Measurements from ENCODE around the gene PPP1R36.
"Not testable (repeated sequence)": the region's sequence is repeated elsewhere in the genome, so short reads cannot be mapped to it uniquely, and the experiment has no call there.

The PPP1R36 gene

GRCh38 chr14:64522591-64523355 lies 27.0 kb upstream of the PPP1R36 start:
- no peak for DNase-seq

- no peak for DNase-seq
Measured at GRCh38 chr14:64525354-64525753, 24.4 kb upstream of the PPP1R36 start.

- DNase-seq = no peak
Measured at GRCh38 chr14:64531567-64531966, 18.2 kb upstream of the PPP1R36 start.

- no peak for DNase-seq
Measured at GRCh38 chr14:64536488-64537245, 13.1 kb upstream of the PPP1R36 start.

- peak; percentile 97 to 98 for DNase-seq
Measured at GRCh38 chr14:64540208-64541202, 9.3 kb upstream of the PPP1R36 start, which contains the start of gene HSPA2. Gene HSPA2 (plus strand): TSS chr14:64540741. CDS start chr14:64540850, 109 bp downstream.

GRCh38 chr14:64541261-64541971 lies 8.3 kb upstream of the PPP1R36 start:
- DNase-seq = peak; percentile 28 to 37

- peak; percentile 30 to 31 for DNase-seq
Measured at GRCh38 chr14:64541972-64542835, 7.6 kb upstream of the PPP1R36 start.

- no peak for DNase-seq
Measured at GRCh38 chr14:64542836-64543201, 6.9 kb upstream of the PPP1R36 start.

GRCh38 chr14:64544607-64545312 lies 5.0 kb upstream of the PPP1R36 start:
- DNase-seq = no peak

- DNase-seq = no peak
Measured at GRCh38 chr14:64549016-64549415, 745 bp upstream of the PPP1R36 start.

GRCh38 chr14:64550621-64551333 lies 1.0 kb downstream of the PPP1R36 start:
- no peak for DNase-seq

GRCh38 chr14:64554556-64554955 lies 4.8 kb downstream of the PPP1R36 start:
- DNase-seq = no peak

- DNase-seq = no peak
Measured at GRCh38 chr14:64556526-64556925, 6.8 kb downstream of the PPP1R36 start.

GRCh38 chr14:64558216-64558615 lies 8.5 kb downstream of the PPP1R36 start:
- not testable (repeated sequence) for DNase-seq

GRCh38 chr14:64561631-64562030 lies 11.9 kb downstream of the PPP1R36 start:
- no peak for DNase-seq

GRCh38 chr14:64562436-64562835 lies 12.7 kb downstream of the PPP1R36 start:
- no peak for DNase-seq

- no peak for DNase-seq
Measured at GRCh38 chr14:64563696-64564095, 13.9 kb downstream of the PPP1R36 start.

GRCh38 chr14:64566651-64567122 lies 16.9 kb downstream of the PPP1R36 start:
- DNase-seq = no peak

- DNase-seq = no peak
Measured at GRCh38 chr14:64569138-64569631, 19.4 kb downstream of the PPP1R36 start.
